ENCODE results near the gene VCAN.

DNA sequence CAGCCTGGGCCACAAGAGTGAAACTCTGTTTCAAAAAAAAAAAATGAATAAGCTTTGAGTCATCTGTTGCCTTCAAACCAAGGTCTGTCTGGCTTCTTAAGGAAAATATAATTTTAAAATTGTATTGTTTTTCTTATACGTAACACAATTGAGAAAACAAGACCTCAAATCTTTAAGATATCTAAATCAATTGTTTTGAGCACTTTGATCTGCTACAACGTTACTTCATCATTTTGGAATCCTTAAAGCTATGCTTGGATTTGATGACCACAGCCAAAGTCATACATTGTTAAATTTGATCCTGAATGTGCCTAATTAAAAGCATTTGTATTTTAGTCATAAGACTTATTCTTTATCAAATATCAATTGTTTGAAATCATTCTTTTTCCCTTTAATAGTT lies 37.7 kb upstream of the VCAN start:
- TF ChIP-seq YY1 (IDR thresholded peaks at IDR 0.05) (no peak), CTCF (IDR thresholded peaks at IDR 0.05; ENCODE audit: low read depth, low read length, missing input control) (no peak), REST (IDR thresholded peaks at IDR 0.05) (no peak), RXRA (IDR thresholded peaks at IDR 0.05) (no peak), FOXA1 (IDR thresholded peaks at IDR 0.05) (no peak)

Measured in liver (tissue), 3 donors.